Stromal cell of bone marrow (primary cell): ENCODE measurements around the gene MCTP1.

Source experiments
- DNase-seq: peaks from one replicate; pipeline ENCODE4 v3.0.0-alpha.2; 2012; ENCODE audit warnings: low read depth

The MCTP1 gene

DNA sequence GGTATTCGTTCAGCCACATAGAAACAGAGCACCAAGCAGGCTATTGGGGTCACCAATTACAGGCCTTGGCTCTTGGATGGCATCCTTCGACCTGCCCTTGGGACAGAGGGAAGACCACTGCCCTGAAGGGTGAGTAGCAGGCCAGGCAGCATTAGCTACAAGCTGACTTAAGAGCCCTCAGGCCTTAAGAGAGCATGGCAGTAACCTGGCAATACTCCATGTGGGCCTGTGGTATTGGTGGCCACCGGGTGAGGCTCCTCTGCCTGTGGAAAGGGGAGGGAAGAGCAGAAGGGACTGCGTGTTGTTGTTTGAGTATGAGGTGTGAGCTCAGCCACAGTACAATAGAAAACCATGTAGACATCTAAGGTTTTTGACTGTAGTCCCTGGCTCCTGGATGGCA lies 170.6 kb downstream of the MCTP1 start:
- DNase-seq = no peak

DNA sequence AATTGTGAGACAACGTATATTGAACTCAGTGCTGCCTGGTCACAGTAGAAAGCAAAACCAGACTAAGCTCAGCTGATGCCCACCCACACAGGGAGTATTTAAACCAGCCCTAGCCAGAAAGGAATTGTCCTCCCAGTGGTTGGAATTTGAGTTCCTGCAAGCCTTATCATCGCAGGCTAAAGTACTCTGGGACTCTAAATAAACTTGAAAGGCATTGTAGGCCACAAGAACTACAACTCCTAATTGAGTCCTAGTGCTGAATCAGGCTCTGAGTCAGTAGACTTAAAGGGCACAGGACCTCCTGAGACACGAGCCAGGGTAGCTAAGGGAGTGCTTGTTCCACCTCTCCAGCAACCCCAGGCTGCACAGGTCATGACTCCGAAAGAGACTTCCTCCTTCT lies 171.4 kb downstream of the MCTP1 start:
- peak; percentile 81 for DNase-seq

DNA sequence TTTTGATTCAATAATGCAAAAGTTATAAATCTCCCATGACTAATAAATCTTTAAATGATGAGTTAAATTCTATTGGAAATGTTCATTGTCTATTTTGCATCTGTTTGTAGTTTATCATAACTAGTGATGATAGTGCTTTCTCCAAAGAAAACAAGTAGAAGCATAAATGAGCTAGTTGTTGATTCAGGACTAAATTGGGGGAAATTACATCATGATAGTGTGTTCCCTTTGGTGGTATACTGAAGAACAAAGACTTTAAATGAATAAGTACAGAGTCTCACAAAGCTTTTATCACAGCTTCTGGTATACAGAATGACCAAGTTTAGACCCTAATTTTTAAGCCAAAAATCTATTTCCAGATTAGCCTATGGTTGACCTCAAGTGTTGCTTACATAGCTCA lies 173.8 kb downstream of the MCTP1 start:
- no peak for DNase-seq

DNA sequence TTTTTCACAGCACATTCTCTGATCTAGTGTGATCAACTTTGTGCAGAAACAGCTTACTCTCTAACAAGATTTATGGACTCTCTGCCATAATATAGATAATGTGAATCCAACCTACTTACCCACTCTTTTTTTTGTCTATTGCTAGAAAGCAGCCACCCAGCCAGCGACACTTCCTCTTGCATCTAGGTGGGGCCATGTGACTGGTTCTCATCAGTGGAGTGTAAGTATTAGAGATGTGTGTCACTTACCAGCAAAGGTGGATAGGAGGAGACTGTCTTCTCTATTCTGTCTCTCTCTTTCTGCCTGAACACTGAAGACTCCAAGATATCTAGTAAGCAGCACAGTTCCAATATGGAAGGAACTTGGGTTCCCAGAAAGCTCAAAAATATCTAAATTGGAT lies 174.8 kb downstream of the MCTP1 start:
- no peak for DNase-seq

DNA sequence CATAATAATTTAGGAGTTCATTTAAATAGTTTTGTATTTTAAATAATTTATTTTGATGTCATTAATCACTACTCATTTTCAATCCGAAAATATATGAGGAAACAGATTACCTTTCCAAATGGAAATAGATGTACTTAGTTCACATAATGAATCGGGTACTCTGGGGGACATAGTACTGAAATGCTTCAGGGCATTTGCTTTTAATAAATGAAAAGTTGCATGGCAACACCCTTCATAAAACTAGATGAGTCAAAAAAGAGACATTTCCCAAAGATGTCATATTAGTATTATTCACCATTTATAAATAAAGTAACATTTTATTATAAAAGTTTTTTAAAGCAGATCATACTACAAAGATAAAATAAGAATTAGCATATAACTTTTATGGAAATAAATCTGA lies 177.8 kb downstream of the MCTP1 start:
- DNase-seq = no peak

DNA sequence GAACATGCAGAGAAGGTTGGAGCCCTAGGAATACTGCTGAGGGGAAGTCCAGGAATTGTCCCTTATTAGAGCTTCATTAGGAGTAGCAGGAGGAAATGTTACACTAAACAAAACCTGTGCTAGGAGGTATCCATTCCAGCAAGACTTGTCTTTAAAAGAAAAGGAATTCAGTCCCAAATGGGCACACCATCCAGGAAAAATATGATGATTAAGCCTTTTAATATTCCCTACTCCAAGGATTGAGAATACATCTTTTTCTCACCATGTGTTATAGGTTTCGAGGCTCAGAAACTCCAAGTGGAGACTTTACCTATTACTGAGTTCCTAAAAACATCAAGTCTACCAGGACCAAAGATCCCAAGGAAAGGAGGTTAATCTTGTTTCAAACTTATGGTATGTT lies 179.3 kb downstream of the MCTP1 start:
- no peak for DNase-seq

DNA sequence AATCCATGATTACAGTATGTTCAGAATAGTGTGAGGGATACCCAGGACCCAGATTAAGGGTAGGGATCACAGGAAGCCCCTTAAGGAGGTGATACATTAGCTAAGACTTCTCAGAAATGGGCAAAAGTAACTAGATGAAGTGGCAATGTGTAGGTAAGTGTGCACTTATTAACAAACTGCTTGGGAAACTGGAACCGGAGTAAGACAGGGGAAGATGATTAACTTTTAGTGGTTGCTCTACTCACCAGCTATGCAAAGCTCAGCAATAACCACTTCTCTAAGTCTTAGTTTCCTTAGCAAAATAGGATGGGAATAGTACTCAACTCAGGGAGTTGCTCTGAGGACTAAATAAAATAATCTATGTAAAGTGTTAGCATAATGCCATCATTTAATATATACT lies 182.2 kb downstream of the MCTP1 start:
- no peak for DNase-seq

DNA sequence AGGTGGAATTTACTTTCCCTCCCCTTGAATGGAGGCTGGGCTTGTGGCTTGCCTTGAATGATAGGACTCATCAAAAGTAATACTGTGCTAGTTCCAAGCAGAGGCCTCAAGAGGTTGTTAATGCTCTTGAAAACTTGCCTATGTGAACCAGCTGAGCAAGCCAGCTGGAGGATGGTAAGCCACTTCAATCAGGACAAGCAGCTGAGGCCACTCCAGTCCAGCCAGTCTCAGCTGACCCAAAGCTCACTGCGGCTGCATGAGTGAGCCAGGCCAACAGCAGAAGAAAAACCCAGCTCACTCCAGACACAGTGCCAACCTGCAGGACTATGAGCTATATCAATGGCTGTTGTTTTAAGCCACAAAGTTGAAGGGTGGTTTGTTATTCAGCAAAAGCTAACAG lies 182.8 kb downstream of the MCTP1 start:
- DNase-seq = no peak

DNA sequence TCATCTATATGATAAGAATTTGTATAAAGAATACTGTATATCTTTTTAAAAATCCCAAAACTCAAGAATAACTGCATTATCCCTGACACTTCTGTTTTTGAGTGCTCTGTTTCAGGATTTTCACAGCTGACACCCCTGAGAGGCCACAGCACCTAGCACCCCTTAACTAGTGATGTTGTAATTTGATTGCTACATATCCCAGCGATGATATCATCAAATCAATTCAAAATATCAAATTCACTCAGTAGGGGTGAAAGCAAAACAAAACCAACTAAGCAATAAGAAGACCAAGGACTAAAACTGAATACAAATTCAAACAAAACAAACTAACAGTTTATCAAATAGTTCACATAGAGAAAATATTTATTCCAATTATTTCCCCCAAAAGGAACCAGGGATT lies 184.3 kb downstream of the MCTP1 start:
- no peak for DNase-seq

DNA sequence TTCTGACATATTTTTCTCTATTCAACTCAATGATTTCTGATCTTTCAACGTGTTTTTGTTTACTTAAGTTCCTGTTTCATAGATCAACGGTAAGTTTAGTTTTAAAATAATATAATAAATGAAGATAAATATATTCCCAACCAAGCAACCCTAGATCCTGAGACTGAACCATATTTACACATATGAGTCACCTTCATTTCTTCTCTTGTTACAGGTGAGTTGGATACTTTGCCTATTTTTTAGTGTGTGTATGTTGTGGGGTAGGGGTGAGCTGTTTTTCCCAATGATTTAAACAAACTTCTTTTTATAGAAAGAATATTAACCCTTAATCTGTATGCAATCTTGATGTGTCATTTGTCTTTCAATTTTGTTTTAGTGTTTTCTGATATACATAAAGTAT lies 186.9 kb downstream of the MCTP1 start:
- DNase-seq = no peak

DNA sequence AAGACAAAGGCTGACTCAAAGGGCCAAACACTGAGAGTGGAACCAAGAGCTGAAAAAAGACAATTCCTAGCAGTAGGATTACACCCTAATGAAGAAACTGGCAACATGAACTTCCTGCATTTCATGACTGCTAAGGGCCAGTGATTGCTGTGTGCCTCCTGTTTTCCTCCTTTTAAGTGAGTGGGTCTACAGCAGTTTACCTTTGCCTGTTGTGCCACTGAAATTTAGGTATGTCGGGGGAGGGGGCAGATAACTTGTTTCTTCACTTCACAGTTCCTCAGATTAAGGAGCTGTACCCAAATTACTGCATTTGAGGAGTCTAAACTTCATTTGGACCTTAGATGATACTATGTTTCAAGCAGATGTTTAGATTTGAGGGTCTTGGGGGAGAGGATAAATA lies 191.7 kb downstream of the MCTP1 start:
- DNase-seq = no peak

DNA sequence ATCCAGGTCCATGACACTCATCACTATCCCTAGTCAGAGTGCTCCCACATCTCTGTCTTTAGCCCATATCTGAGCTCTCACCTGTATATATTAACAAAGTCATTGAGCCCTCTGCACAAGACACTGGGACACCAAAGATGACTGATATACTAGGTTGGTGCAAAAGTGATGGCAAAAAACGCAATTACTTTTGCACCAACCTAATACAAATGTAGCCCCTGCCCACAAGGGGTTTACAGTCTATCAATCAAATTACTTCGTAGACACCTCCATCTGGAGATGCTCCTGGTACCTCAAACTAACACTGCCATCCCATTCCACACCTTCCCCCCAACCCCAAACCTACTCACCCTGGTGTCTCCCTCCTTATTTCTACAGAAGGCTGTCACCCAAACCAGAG lies 194.1 kb downstream of the MCTP1 start:
- DNase-seq = no peak

DNA sequence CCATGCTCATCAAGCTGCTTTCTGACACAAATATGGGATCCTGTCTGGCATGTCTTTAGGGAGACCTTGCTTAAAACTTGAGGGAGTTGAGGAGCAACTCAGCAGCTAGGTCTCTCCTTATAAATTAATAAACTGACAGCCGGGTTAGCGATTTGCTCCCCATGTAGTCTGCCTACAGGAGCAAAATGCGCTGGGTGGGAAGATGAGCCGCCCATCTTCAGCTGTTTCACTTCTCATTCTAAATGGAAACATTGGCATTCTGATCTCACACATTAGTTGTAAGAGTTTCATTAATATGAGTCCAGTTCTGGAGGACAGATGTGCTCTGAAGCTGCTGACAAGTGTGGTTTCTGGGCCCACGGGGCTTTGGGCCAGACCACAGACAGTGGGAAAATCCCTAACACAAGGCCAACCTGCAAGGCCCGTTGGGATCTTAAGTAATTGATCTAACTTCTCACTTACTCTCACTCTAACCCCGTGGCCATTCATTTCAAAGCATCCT lies 197.0 kb downstream of the MCTP1 start:
- no peak for DNase-seq

DNA sequence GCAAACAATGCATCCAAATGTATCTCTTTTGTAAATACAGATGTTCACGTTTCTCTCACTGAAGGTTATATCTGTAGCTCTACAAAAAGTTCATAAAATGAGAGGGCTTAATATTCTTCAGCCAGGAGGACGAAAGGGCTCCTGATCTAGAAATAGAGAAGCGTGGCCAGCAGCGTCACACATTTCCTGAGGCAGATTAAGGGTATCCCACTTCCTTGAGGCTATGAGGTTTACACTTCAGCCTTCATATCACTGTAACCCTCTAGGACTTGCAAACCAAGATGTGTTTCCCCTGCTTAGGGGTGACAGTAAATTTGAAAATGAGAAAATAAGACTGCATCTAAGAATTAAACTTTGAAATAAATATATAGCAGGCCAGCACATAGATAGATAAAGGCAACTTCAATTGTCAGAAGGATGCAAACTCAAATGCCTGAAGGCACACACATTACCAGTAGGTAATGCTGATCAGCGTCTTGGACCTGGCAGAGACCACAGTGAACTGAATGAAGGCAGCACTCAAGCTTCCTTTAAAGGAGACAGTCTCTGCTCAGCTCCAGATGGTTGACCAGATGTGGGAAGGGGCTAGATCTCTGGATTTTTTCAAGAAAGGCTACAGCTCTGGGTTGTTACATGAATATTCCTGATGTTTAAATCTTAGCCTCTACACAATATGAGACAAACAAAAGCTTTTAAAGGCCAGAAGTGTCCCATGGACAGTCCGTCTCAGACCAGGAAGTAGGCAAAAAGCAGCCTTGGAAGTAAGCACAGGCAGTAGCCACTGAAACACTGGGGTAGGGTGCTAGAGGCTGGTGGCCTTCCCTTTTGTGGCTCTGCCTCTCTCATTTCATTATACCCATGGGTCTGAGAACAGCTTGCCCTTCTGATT lies 197.7 kb downstream of the MCTP1 start:
- no peak for DNase-seq

DNA sequence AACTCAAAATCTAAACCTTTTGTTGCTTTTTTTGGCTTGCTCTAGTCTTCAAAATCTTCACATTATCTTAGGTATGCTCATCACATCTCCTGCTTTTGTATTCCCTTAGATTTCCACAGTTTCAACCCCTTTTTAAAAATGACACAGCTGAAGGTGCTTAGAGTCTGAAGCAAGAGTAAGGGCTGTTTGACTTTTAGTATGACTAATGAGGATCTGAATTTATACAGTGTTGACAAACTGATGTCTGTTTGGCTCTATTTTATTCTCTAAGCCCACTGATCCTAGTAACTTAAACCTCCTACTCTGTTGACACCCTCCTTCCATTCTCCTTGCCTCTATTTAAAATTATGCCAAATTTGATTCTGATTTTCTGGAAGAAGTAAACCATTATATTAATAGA lies 200.1 kb downstream of the MCTP1 start:
- no peak for DNase-seq

DNA sequence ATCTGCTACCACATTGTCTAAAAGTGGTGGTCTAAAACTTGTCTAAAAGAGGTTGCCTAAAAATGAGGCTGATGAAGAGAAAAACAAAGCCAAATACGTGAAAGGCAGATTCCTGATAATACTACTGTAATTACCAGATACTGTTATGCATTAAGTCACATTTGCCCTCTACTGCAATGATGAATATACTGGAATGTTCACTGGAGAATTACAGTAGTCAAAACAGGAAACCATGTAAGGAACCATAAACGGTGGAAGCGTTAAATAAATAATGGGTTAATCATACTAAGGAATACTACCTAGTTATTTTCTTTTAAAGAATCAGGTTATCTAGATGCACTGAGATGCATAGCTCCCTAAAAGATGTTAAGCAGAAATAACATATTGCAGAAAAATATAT lies 201.3 kb downstream of the MCTP1 start:
- no peak for DNase-seq

DNA sequence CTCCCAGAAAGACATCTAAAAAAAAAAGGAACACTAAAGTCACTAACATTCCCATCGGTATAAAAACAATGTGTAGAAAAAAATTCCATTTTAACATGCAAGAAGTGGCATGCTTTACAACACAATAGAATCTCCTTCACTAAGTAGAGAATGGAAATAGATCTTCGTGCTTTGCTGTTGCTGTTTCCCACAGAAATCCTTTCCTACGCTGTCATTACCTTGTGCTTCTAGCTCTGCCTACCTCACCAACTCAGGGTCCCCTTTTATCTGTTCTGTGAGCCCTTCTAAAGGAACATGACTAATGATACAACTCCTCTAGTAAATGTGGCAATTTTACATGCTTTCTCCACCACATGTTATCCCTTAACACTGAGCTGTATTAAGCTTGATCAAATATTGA lies 202.9 kb downstream of the MCTP1 start:
- DNase-seq = no peak

DNA sequence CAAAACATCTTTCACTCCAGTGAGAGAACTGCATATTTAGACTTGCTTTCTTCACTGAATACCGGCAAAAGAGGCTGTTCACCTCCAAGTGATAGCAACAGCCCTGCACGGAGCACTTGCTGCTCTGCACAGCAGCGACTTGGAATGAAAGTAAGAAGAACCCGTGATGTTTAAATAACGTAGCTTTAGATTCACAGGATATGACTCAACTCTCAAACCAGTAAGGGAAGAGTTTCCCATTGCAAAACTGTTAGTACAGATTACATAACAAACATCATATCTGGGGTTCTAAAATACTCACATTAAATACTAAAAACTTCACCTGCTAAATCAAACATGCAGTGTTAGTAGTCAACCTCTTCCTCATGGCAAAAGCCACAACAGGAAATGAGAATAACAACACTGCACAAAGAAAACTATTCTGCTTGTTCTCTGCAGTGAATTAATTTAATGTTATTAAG lies 203.4 kb downstream of the MCTP1 start:
- DNase-seq = peak; percentile 62

DNA sequence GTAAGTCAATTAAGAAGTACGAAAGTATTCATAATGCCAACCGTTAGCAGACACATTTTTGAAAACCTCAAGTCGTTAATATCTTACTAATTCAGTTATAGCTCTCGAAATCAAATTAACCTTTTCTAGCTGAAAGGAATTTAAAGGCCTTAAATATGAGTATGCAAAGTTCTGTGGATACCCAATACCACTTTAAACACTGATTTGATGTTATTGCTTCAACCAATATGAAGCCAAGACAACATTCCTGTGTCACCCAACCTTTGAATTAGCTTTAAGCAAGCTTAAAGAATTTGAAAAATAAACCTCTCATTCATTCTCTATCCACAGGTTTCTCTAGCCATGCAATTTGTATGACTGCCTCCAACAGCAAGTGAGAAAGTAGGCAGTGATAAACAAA lies 204.5 kb downstream of the MCTP1 start:
- no peak for DNase-seq

DNA sequence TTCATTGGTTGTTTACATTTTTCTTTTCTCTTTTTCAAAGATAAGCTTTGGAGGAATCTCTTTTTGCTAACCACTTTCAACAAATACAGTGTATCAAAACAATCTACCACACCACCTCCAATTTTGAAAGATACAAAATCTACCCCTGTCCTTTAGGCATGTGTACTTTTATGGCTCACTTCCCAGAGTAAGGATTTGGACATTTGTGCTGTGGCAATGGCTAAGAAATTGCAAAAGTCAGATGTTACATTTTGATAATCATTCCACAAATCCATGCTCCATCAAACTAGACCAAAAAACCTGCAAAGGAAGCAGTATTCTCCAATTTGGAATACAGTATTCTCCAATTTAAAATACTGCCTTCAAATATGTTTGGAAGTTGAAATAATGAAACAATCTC lies 204.9 kb downstream of the MCTP1 start:
- no peak for DNase-seq

DNA sequence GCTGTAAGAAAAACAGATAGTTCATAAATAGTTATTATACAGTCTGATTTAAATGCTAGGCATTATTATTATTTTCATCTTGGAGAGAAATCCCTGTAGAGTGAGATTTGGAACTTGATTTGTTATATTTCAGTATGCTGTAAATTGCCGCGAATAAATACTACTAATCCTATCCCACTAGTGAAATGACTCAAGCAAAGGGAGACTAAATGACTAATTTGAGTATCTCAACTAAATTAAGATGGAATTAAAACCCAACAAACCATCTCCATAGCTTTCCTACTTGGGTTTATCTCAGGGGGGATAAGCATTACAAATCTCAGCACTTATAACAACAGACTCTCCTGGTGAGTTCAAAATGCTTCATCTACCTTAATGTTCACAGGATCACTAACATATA lies 206.0 kb downstream of the MCTP1 start:
- DNase-seq = no peak

DNA sequence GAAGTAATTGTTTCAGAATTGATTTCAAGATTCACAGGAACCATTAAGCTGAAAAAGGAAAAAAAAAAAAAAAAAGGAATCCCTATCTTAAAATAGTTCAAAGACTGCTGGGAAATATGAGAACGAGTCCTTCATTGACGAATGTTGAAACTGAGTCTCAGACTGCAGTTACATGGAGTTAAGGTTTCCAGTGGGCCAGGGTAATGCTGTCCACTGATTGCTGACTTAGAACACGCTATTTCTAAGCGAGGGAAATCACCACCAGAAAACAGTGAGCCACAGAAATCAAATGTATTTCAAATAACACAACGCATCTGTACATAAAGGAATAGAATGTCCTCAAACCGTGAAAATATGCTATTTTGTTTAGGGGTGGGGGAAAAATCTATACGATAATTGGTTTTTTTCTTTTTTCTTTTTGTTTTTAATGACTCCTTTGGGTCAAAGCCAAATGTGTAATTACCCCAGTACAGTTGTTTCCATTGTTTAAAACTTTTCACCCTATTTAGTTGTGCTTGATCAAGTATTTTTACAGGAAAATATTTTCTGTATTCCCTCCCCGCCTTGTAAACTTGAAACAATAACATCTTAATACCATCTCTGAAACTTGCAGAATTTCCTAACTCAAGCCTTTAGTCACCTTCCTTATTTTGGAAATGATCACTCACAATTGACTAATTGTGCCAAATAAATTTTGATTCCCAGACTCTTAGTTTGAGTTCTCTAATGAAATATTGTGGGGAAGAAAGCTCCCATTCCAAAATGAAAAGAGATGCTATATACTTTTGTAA lies 208.3 kb downstream of the MCTP1 start:
- DNase-seq = no peak

DNA sequence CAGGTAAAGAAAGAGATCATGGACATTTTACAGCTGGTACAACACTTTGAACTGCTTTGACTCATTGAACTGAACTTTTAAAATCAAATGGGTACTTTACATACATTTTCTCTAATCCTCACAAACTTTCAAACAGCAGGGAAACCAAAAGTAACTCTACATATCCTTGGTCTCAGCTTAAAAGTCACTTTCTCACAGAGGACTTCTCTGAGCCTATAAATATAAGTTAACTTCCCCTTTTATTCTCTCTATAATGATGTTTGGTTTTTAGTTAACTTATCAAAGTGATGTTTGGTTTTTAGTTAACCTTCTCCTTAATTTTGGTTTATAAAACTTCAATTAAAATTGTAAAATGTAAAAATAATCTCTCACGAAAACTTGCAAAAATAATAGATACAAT lies 209.8 kb downstream of the MCTP1 start:
- no peak for DNase-seq
